HG02981 (cell line): ENCODE data around the gene SLC6A8.

ENCODE experiments used
- ATAC-seq: cut with Tn5 transposase; IDR thresholded peaks from one replicate; pipeline ENCODE4 v1.9.1; 2021; ENCODE audit warnings: mild to moderate bottlenecking, moderate library complexity; ENCODE audit not compliant: unreplicated experiment

The SLC6A8 gene

GRCh38 chrX:153647461-153648357 lies 40.0 kb upstream of the SLC6A8 start:
- no peak for ATAC-seq

- ATAC-seq = no peak
Measured at GRCh38 chrX:153648358-153649177, 39.2 kb upstream of the SLC6A8 start.

- ATAC-seq = no peak
Measured at GRCh38 chrX:153649178-153649914, 38.4 kb upstream of the SLC6A8 start.

- no peak for ATAC-seq
Measured at GRCh38 chrX:153649915-153650782, 37.6 kb upstream of the SLC6A8 start.

GRCh38 chrX:153650959-153651358 lies 36.8 kb upstream of the SLC6A8 start:
- ATAC-seq = no peak

- ATAC-seq = no peak
Measured at GRCh38 chrX:153651540-153652079, 36.1 kb upstream of the SLC6A8 start.

GRCh38 chrX:153653556-153653955 lies 34.2 kb upstream of the SLC6A8 start:
- no peak for ATAC-seq

- ATAC-seq = no peak
Measured at GRCh38 chrX:153657161-153657560, 30.6 kb upstream of the SLC6A8 start.

- ATAC-seq = no peak
Measured at GRCh38 chrX:153659268-153659667, 28.5 kb upstream of the SLC6A8 start.

- no peak for ATAC-seq
Measured at GRCh38 chrX:153662266-153662665, 25.5 kb upstream of the SLC6A8 start.

GRCh38 chrX:153665726-153666306 lies 21.9 kb upstream of the SLC6A8 start:
- ATAC-seq = no peak

GRCh38 chrX:153667281-153667955 lies 20.3 kb upstream of the SLC6A8 start:
- no peak for ATAC-seq

GRCh38 chrX:153667956-153668396 lies 19.8 kb upstream of the SLC6A8 start:
- ATAC-seq = peak; percentile 79

- no peak for ATAC-seq
Measured at GRCh38 chrX:153668423-153669173, 19.1 kb upstream of the SLC6A8 start.

- no peak for ATAC-seq
Measured at GRCh38 chrX:153669174-153669890, 18.4 kb upstream of the SLC6A8 start.

GRCh38 chrX:153669901-153670731 lies 17.6 kb upstream of the SLC6A8 start:
- ATAC-seq = no peak
